BLaER1 (cell line): ENCODE data around the gene MAEA.

Experiments used
- H3K27ac ChIP-seq: shearing (Covaris generic); formaldehyde crosslinking; 2 replicates; pipeline ENCODE4 v1.8.1; 2022
- H3K27me3 ChIP-seq: shearing (Covaris generic); formaldehyde crosslinking; 2 replicates; pipeline ENCODE4 v1.8.1; 2022
- H3K36me3 ChIP-seq: shearing (Covaris generic); formaldehyde crosslinking; 2 replicates; pipeline ENCODE4 v1.8.1; 2022
- H3K4me1 ChIP-seq: shearing (Covaris generic); formaldehyde crosslinking; 2 replicates; pipeline ENCODE4 v1.8.1; 2022
- H3K4me2 ChIP-seq: shearing (Covaris generic); formaldehyde crosslinking; 2 replicates; pipeline ENCODE4 v1.8.1; 2022
- H3K4me3 ChIP-seq: shearing (Covaris generic); formaldehyde crosslinking; 2 replicates; pipeline ENCODE4 v1.8.1; 2022
- H3K9ac ChIP-seq: shearing (Covaris generic); formaldehyde crosslinking; 2 replicates; pipeline ENCODE4 v1.8.1; 2022
- H3K9me3 ChIP-seq: shearing (Covaris generic); formaldehyde crosslinking; 2 replicates; pipeline ENCODE4 v1.8.1; 2022
- H4K20me1 ChIP-seq: shearing (Covaris generic); formaldehyde crosslinking; 2 replicates; pipeline ENCODE4 v1.8.1; 2022
- Cebpa-rat ChIP-seq: shearing (Covaris generic); IDR thresholded peaks from 2 replicates; pipeline ENCODE4 v1.8.1; 2022

MAEA gene

GRCh38 chr4:1249148-1249730 lies 40.5 kb upstream of the MAEA start:
- Histone ChIP-seq H3K4me1 (peaks cover 49% of the 10 kb centered on the region), H3K36me3 (peaks cover 43% of the 10 kb centered on the region), H3K27me3 (no peaks in the 10 kb centered on the region), H3K4me3 (peak overlapping the region; percentile 98), H3K9me3 (peaks cover 37% of the 10 kb centered on the region), H3K9ac (peak overlapping the region; percentile 99), H4K20me1 (peaks cover 38% of the 10 kb centered on the region), H3K27ac (peak overlapping the region; percentile 98), H3K4me2 (peak overlapping the region; percentile 95)
- TF ChIP-seq Cebpa-rat = no peak

GRCh38 chr4:1249731-1250526 lies 39.8 kb upstream of the MAEA start:
- H3K36me3 ChIP-seq = peaks cover 44% of the 10 kb centered on the region
- H3K4me2 ChIP-seq = peak overlapping the region; percentile 95
- peaks cover 31% of the 10 kb centered on the region for H4K20me1 ChIP-seq
- no peaks in the 10 kb centered on the region for H3K27me3 ChIP-seq
- peaks cover 44% of the 10 kb centered on the region for H3K9me3 ChIP-seq
- H3K4me3 ChIP-seq = peak overlapping the region; percentile 98
- H3K9ac ChIP-seq = peak overlapping the region; percentile 99
- H3K4me1 ChIP-seq = peaks cover 42% of the 10 kb centered on the region
- no peak for TF ChIP-seq Cebpa-rat
- peak overlapping the region; percentile 98 for H3K27ac ChIP-seq

DNA sequence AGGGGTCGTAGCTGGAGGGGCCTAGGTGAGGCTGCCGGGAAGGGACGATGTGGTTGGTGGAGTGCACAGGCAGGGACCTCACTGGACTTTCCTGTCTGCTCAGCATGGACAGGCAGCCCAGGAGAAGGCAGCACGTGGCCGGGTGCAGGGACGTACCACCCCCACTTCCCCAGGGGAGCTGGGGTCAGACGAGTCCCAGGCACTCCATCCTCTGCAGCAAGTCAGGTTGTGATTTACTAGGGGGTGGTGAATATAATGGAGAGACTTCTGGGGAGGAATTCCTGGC lies 39.2 kb upstream of the MAEA start:
- Histone ChIP-seq H3K4me3 (peak overlapping the region; percentile 98), H3K4me2 (peak overlapping the region; percentile 95), H3K9me3 (peaks cover 49% of the 10 kb centered on the region), H3K27ac (peak overlapping the region; percentile 98; the same call in 1 of the 2 replicates), H3K27me3 (no peaks in the 10 kb centered on the region), H3K36me3 (peaks cover 45% of the 10 kb centered on the region), H3K9ac (peak overlapping the region; percentile 99), H3K4me1 (peaks cover 37% of the 10 kb centered on the region), H4K20me1 (peaks cover 26% of the 10 kb centered on the region)
- TF ChIP-seq Cebpa-rat = no peak

DNA sequence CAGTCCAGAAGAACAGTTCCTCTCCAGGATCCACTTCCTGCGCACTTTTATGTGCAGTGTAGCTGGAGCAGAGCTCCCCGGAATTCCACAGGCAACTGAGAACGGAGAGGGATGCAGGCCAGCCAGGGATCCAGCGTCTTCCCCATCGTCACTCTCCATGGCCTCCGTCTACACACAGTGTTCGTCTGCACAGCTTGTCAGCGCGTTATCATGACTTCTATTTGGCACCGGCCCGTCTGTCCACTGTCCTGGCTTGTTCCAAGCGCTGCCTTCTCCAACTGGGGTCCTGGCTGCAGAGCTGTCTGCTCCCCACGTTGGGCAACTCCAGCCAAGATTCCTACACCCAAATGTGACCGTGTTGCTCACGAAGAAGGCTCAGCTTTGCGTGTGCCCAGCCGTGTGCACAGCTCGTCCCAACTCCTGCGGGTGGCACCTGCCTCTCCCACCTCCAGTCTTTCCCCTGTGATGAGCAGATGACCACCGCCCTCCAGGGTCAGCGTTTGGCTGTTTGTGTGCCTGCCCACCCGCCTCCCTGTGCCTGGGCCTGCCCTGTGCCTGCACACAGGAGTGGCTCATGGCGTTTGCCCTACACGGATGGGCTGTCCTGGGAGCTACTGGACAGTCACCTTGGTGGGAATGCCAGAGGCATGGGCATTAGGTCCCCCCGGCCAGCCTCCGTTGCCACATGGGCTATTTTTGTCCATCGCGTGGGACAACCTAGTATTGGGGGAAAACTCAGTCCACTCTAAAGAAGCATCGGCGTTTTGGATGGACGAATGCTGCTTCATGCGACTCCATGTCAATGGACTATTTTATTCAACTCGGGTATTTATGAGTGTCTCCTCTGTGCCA lies 38.5 kb upstream of the MAEA start:
- TF ChIP-seq Cebpa-rat = no peak
- peaks cover 30% of the 10 kb centered on the region for H3K4me1 ChIP-seq
- H3K27ac ChIP-seq = no peak overlapping the region
- H3K9ac ChIP-seq = no peak overlapping the region
- peaks cover 56% of the 10 kb centered on the region for H3K9me3 ChIP-seq
- H3K4me2 ChIP-seq = peak overlapping the region; percentile 95
- H3K27me3 ChIP-seq = no peaks in the 10 kb centered on the region
- peak overlapping the region; percentile 98 for H3K4me3 ChIP-seq
- H4K20me1 ChIP-seq = peaks cover 19% of the 10 kb centered on the region
- H3K36me3 ChIP-seq = peaks cover 45% of the 10 kb centered on the region

GRCh38 chr4:1251773-1252066 lies 38.0 kb upstream of the MAEA start:
- no peaks in the 10 kb centered on the region for H3K27me3 ChIP-seq
- H3K9ac ChIP-seq = no peak overlapping the region
- peaks cover 45% of the 10 kb centered on the region for H3K36me3 ChIP-seq
- no peak overlapping the region for H3K27ac ChIP-seq
- no peak overlapping the region for H3K4me2 ChIP-seq
- 0 out of 2 replicates have a peak overlapping the region, but pooled peaks have one; percentile 98 for H3K4me3 ChIP-seq
- peaks cover 13% of the 10 kb centered on the region for H4K20me1 ChIP-seq
- H3K9me3 ChIP-seq = peaks cover 62% of the 10 kb centered on the region
- H3K4me1 ChIP-seq = peaks cover 24% of the 10 kb centered on the region
- TF ChIP-seq Cebpa-rat = no peak

- 0 out of 2 replicates have a peak overlapping the region, but pooled peaks have one; percentile 7 for H3K4me3 ChIP-seq
- peaks cover 74% of the 10 kb centered on the region for H3K9me3 ChIP-seq
- H3K4me1 ChIP-seq = peaks cover 17% of the 10 kb centered on the region
- no peak overlapping the region for H3K9ac ChIP-seq
- TF ChIP-seq Cebpa-rat = no peak
- no peak overlapping the region for H3K27ac ChIP-seq
- no peaks in the 10 kb centered on the region for H3K27me3 ChIP-seq
- H3K4me2 ChIP-seq = no peak overlapping the region
- H3K36me3 ChIP-seq = peaks cover 45% of the 10 kb centered on the region
- peaks cover under 1% of the 10 kb centered on the region; the same call in 1 of the 2 replicates for H4K20me1 ChIP-seq
Observed at GRCh38 chr4:1252928-1253492, 36.7 kb upstream of the MAEA start.

- no peak for TF ChIP-seq Cebpa-rat
- Histone ChIP-seq H3K9me3 (peaks cover 83% of the 10 kb centered on the region), H3K4me1 (peaks cover 17% of the 10 kb centered on the region), H3K9ac (no peak overlapping the region), H3K4me3 (0 out of 2 replicates have a peak overlapping the region, but pooled peaks have one; percentile 19), H3K27ac (no peak overlapping the region), H3K36me3 (peaks cover 45% of the 10 kb centered on the region), H4K20me1 (no peaks in the 10 kb centered on the region), H3K27me3 (no peaks in the 10 kb centered on the region), H3K4me2 (no peak overlapping the region)
Observed at GRCh38 chr4:1253831-1254230, 35.9 kb upstream of the MAEA start.

GRCh38 chr4:1255151-1255550 lies 34.5 kb upstream of the MAEA start:
- Histone ChIP-seq H3K27ac (no peak overlapping the region), H3K4me2 (no peak overlapping the region), H4K20me1 (no peaks in the 10 kb centered on the region), H3K36me3 (peaks cover 45% of the 10 kb centered on the region), H3K9me3 (peaks cover 87% of the 10 kb centered on the region), H3K4me1 (peaks cover 24% of the 10 kb centered on the region), H3K27me3 (no peaks in the 10 kb centered on the region), H3K4me3 (no peak overlapping the region), H3K9ac (no peak overlapping the region)
- no peak for TF ChIP-seq Cebpa-rat

DNA sequence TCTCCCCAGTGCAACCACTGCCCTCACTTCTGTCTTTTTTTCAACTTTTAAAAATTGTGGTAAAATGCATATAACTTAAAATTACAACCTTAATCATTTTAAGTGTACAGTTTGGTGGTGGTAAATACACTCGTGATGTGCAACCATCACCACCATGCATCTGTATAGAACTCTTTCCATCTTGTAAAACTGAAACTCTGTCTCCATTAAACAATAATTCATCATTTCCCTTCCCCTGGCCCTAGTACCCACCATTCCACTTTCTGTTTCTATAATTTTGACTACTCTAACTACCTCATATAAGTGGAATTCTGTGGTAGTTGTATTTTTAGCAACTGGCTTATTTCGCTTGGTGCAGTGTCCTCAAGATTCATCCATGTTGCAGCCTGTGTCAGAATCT lies 34.0 kb upstream of the MAEA start:
- TF ChIP-seq Cebpa-rat = no peak
- Histone ChIP-seq H3K4me2 (no peak overlapping the region), H3K4me3 (no peak overlapping the region), H3K4me1 (peaks cover 24% of the 10 kb centered on the region), H3K27ac (no peak overlapping the region), H4K20me1 (no peaks in the 10 kb centered on the region), H3K27me3 (no peaks in the 10 kb centered on the region), H3K9ac (no peak overlapping the region), H3K36me3 (peaks cover 41% of the 10 kb centered on the region), H3K9me3 (peaks cover 84% of the 10 kb centered on the region)
